ENCODE results near the gene GDF10.

Gene GDF10

DNA sequence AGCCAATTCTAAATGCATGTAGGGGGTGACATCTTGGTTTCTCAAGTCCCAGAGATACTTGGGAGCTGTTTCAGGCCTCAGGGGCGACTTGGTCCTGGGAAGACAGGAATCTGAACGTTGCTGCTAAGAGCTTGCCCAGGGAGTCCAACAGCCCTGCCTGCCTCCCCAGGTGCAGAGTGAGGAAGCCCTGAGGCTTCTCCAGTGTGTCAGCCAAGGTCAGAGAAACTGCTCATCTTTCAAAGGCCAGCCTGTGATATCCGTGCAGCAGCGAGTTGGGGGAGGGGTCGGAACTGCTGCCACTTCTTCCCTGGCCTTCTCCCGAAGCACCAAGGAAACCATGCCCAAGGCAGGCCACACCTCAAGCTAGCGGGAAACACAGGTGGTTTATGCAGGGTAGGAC lies 32.0 kb downstream of the GDF10 start:
- H3K9ac ChIP-seq (ENCODE audit: low read depth, low read length) = no peak overlapping the region
- H3K4me1 ChIP-seq (ENCODE audit: control insufficient read depth, insufficient read depth, low read length) = no peaks in the 10 kb centered on the region
- H3K4me3 ChIP-seq (ENCODE audit: low read depth, low read length) = no peak overlapping the region
- no peaks in the 10 kb centered on the region for H3K27me3 ChIP-seq (ENCODE audit: control insufficient read depth, insufficient read depth, low read length)
- no peaks in the 10 kb centered on the region for H3K36me3 ChIP-seq (ENCODE audit: control insufficient read depth, insufficient read depth, low read length)
- H3K9me3 ChIP-seq (ENCODE audit: control insufficient read depth, insufficient read depth, low read length) = no peaks in the 10 kb centered on the region

- no peak overlapping the region for H3K4me3 ChIP-seq (ENCODE audit: low read depth, low read length)
- H3K9ac ChIP-seq (ENCODE audit: low read depth, low read length) = no peak overlapping the region
- H3K4me1 ChIP-seq (ENCODE audit: control insufficient read depth, insufficient read depth, low read length) = no peaks in the 10 kb centered on the region
- no peaks in the 10 kb centered on the region for H3K9me3 ChIP-seq (ENCODE audit: control insufficient read depth, insufficient read depth, low read length)
- H3K36me3 ChIP-seq (ENCODE audit: control insufficient read depth, insufficient read depth, low read length) = no peaks in the 10 kb centered on the region
- H3K27me3 ChIP-seq (ENCODE audit: control insufficient read depth, insufficient read depth, low read length) = no peaks in the 10 kb centered on the region
Measured at GRCh38 chr10:47332371-47332770, 32.4 kb downstream of the GDF10 start.

GRCh38 chr10:47332946-47333345 lies 32.9 kb downstream of the GDF10 start:
- Histone ChIP-seq H3K27me3 (ENCODE audit: control insufficient read depth, insufficient read depth, low read length) (no peaks in the 10 kb centered on the region), H3K9me3 (ENCODE audit: control insufficient read depth, insufficient read depth, low read length) (no peaks in the 10 kb centered on the region), H3K4me3 (ENCODE audit: low read depth, low read length) (no peak overlapping the region), H3K9ac (ENCODE audit: low read depth, low read length) (no peak overlapping the region), H3K36me3 (ENCODE audit: control insufficient read depth, insufficient read depth, low read length) (no peaks in the 10 kb centered on the region), H3K4me1 (ENCODE audit: control insufficient read depth, insufficient read depth, low read length) (no peaks in the 10 kb centered on the region)

- Histone ChIP-seq H3K27me3 (ENCODE audit: control insufficient read depth, insufficient read depth, low read length) (no peaks in the 10 kb centered on the region), H3K9ac (ENCODE audit: low read depth, low read length) (no peak overlapping the region), H3K9me3 (ENCODE audit: control insufficient read depth, insufficient read depth, low read length) (no peaks in the 10 kb centered on the region), H3K4me3 (ENCODE audit: low read depth, low read length) (no peak overlapping the region), H3K4me1 (ENCODE audit: control insufficient read depth, insufficient read depth, low read length) (no peaks in the 10 kb centered on the region), H3K36me3 (ENCODE audit: control insufficient read depth, insufficient read depth, low read length) (no peaks in the 10 kb centered on the region)
Measured at GRCh38 chr10:47333532-47333931, 33.5 kb downstream of the GDF10 start.

GRCh38 chr10:47334466-47335295 lies 34.7 kb downstream of the GDF10 start:
- H3K36me3 ChIP-seq (ENCODE audit: control insufficient read depth, insufficient read depth, low read length) = no peaks in the 10 kb centered on the region
- no peaks in the 10 kb centered on the region for H3K27me3 ChIP-seq (ENCODE audit: control insufficient read depth, insufficient read depth, low read length)
- H3K9me3 ChIP-seq (ENCODE audit: control insufficient read depth, insufficient read depth, low read length) = no peaks in the 10 kb centered on the region
- H3K9ac ChIP-seq (ENCODE audit: low read depth, low read length) = no peak overlapping the region
- H3K4me1 ChIP-seq (ENCODE audit: control insufficient read depth, insufficient read depth, low read length) = no peaks in the 10 kb centered on the region
- no peak overlapping the region for H3K4me3 ChIP-seq (ENCODE audit: low read depth, low read length)

DNA sequence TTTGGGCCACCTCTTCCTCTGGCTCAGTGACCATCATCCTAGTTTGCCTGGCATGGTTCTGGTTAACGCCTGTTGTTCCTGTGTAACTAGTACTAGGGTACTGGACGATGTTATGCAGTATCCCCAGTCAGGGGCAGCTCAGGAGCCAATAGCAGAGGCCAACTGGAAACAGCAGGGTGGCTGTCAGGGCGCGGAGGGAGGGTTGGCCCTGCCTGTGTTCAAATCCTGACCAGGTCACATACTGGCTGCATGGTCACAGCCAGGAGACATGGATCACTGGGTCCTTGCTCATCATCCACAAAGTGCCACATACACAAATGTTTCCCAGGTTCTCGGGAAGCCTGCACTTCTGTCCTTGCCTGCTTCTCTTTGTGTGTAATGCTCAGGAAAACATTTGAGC lies 35.9 kb downstream of the GDF10 start:
- H3K27me3 ChIP-seq (ENCODE audit: control insufficient read depth, insufficient read depth, low read length) = no peaks in the 10 kb centered on the region
- H3K36me3 ChIP-seq (ENCODE audit: control insufficient read depth, insufficient read depth, low read length) = no peaks in the 10 kb centered on the region
- H3K9me3 ChIP-seq (ENCODE audit: control insufficient read depth, insufficient read depth, low read length) = no peaks in the 10 kb centered on the region
- no peak overlapping the region for H3K9ac ChIP-seq (ENCODE audit: low read depth, low read length)
- H3K4me1 ChIP-seq (ENCODE audit: control insufficient read depth, insufficient read depth, low read length) = no peaks in the 10 kb centered on the region
- H3K4me3 ChIP-seq (ENCODE audit: low read depth, low read length) = no peak overlapping the region

DNA sequence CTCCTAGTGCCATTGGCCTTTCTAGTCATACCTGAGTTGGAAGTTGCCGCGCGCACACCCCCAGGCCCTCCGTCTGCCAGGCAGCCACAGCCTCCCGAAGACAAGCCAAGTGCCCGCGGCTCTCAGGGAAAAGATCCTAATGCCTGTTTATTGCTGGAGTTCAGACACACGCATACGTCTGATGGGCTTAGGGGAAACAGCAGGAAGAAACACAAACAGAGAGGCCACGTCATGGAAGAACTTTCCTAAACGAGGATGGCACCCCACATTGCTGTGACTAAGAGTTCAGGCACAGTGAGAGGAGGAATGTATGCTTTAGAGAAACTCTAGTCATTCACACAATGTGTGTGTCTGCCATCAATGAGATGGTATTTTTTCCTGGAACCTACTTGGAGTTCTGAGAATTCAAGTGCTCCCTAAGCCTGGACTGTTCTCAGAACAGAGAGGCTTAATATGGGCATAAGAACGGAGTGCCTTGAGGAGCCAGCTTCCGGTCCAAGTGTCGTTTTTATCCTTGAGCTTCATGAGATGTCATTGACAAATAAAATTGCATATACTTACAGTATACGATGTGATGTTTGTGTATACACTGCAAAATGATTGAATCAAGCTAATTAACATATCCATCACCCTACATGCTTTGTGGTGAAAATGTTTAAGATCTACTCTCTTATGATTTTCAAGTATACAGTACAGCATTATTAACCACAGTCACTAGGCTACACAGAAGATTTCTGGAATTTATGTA lies 36.6 kb downstream of the GDF10 start:
- Histone ChIP-seq H3K9ac (ENCODE audit: low read depth, low read length) (no peak overlapping the region), H3K4me1 (ENCODE audit: control insufficient read depth, insufficient read depth, low read length) (no peaks in the 10 kb centered on the region), H3K36me3 (ENCODE audit: control insufficient read depth, insufficient read depth, low read length) (no peaks in the 10 kb centered on the region), H3K4me3 (ENCODE audit: low read depth, low read length) (no peak overlapping the region), H3K27me3 (ENCODE audit: control insufficient read depth, insufficient read depth, low read length) (no peaks in the 10 kb centered on the region), H3K9me3 (ENCODE audit: control insufficient read depth, insufficient read depth, low read length) (no peaks in the 10 kb centered on the region)

- no peaks in the 10 kb centered on the region for H3K4me1 ChIP-seq (ENCODE audit: control insufficient read depth, insufficient read depth, low read length)
- H3K4me3 ChIP-seq (ENCODE audit: low read depth, low read length) = no peak overlapping the region
- H3K9me3 ChIP-seq (ENCODE audit: control insufficient read depth, insufficient read depth, low read length) = no peaks in the 10 kb centered on the region
- no peaks in the 10 kb centered on the region for H3K27me3 ChIP-seq (ENCODE audit: control insufficient read depth, insufficient read depth, low read length)
- H3K36me3 ChIP-seq (ENCODE audit: control insufficient read depth, insufficient read depth, low read length) = no peaks in the 10 kb centered on the region
- no peak overlapping the region for H3K9ac ChIP-seq (ENCODE audit: low read depth, low read length)
Measured at GRCh38 chr10:47337310-47337709, 37.3 kb downstream of the GDF10 start.

DNA sequence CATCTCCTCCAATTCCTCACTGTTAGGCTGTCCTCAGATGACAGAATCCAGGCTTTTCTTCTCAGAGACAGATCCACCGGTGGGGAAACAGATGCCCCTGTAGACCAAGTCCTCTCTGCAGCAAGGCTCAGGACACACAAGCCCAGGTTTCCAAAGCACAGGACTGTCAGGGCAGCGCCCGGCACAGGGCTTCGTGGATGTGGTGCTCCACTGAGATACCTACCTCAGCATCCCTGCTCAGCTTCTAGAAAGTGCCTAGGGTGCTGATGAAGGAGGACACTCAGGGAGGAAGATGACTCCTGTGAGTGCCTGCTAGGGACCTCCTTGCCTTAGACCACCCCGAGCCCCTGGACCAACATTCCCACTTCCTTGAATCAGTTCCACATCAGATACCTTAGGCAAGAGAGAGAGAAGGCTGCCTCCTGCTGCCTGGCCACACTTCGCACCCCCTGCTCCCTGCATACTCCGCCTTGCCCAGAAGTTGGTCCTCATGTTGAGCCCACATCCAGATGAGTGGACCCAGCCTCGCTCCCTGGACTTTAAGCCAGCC lies 39.3 kb downstream of the GDF10 start:
- no peak overlapping the region for H3K4me3 ChIP-seq (ENCODE audit: low read depth, low read length)
- H3K9ac ChIP-seq (ENCODE audit: low read depth, low read length) = no peak overlapping the region
- H3K9me3 ChIP-seq (ENCODE audit: control insufficient read depth, insufficient read depth, low read length) = no peaks in the 10 kb centered on the region
- no peaks in the 10 kb centered on the region for H3K36me3 ChIP-seq (ENCODE audit: control insufficient read depth, insufficient read depth, low read length)
- H3K27me3 ChIP-seq (ENCODE audit: control insufficient read depth, insufficient read depth, low read length) = no peaks in the 10 kb centered on the region
- H3K4me1 ChIP-seq (ENCODE audit: control insufficient read depth, insufficient read depth, low read length) = peaks cover 3% of the 10 kb centered on the region

DNA sequence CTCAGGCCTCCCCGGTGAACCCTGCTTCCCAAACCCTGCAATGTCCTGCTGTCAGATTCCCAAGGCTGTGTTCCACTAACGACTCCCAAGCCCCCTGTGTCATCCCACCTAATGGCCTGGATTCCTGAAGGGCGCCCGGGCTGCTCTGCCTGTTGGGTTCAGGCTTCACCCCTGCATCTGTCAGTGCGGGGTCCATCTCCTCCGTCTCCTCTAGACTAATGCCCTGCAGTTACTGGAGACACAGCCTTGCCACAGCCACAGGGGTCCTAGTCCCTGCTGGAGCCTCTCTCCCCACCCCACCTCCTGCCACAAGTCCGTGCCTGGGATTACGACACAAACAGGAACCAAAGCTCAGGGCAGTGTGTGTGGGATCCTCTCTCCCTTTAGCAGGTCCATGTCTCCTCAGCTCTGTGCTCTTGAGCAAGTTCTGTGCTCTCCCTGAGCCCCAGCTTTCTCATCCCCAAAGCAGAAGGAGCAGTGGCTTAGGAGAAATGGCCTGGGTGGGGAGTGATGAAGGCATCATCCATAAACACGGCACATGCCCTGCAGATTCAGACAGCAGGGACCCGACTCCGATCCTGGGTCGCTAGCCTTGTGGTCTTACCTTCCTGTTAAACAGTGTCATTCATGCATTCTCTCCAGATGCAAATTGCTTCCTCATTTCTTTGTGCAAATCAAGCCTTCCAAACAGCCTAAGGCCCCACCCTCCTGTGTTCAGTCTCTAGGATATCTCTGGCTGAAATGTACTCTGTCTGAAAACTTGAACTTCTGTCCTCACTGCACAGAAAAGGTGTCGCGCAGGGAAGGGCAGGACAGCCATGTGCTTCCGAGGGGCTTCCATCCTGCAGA lies 40.0 kb downstream of the GDF10 start:
- H3K4me3 ChIP-seq (ENCODE audit: low read depth, low read length) = no peak overlapping the region
- H3K9me3 ChIP-seq (ENCODE audit: control insufficient read depth, insufficient read depth, low read length) = no peaks in the 10 kb centered on the region
- H3K9ac ChIP-seq (ENCODE audit: low read depth, low read length) = no peak overlapping the region

DNA sequence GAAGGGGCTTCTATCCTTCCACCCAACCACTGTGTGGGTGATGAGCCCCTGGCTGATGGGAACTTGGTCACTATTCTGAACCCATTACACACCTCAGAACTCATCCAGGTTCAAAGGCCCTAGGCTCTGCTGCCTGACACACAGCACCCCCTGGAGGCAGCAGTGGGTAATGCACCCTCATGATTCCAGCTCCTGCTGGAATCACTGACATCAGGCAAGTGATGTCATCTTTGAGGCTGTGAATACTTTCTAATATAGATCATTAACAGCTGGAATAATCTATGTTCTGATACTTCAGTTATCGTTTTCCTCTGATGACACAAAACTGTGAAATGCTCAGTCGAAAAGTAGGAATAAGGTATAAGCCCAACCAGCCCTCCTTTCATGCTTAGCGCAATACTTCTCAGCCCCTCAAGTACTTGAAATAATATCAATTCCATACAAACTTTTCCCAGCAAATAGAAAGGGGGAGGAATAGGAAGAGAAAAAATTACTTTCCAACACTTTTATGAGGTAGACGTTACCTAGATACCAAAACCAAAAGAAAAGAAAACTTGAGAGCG lies 40.7 kb downstream of the GDF10 start:
- no peaks in the 10 kb centered on the region for H3K27me3 ChIP-seq (ENCODE audit: control insufficient read depth, insufficient read depth, low read length)
- H3K4me3 ChIP-seq (ENCODE audit: low read depth, low read length) = no peak overlapping the region
- no peaks in the 10 kb centered on the region for H3K9me3 ChIP-seq (ENCODE audit: control insufficient read depth, insufficient read depth, low read length)
- no peak overlapping the region for H3K9ac ChIP-seq (ENCODE audit: low read depth, low read length)
- H3K36me3 ChIP-seq (ENCODE audit: control insufficient read depth, insufficient read depth, low read length) = no peaks in the 10 kb centered on the region
- H3K4me1 ChIP-seq (ENCODE audit: control insufficient read depth, insufficient read depth, low read length) = peaks cover 3% of the 10 kb centered on the region

More for the DNA sequence above, 40.0 kb downstream of the GDF10 start:
- no peaks in the 10 kb centered on the region for H3K36me3 ChIP-seq (ENCODE audit: control insufficient read depth, insufficient read depth, low read length)
- H3K4me1 ChIP-seq (ENCODE audit: control insufficient read depth, insufficient read depth, low read length) = peaks cover 3% of the 10 kb centered on the region
- no peaks in the 10 kb centered on the region for H3K27me3 ChIP-seq (ENCODE audit: control insufficient read depth, insufficient read depth, low read length)
